Ishikawa (cell line): Measurements from ENCODE around the gene IFI27.

ENCODE experiments used
- CEBPB ChIP-seq: IDR thresholded peaks from 2 replicates; pipeline ENCODE4 v1.6.1; 2012
- CREB1 ChIP-seq: IDR thresholded peaks from 2 replicates; pipeline ENCODE4 v1.6.1; 2012; ENCODE audit warnings: low read depth
- EGR1 ChIP-seq: IDR thresholded peaks from 2 replicates; pipeline ENCODE4 v1.6.1; 2012
- EP300 ChIP-seq: IDR thresholded peaks from 2 replicates; pipeline ENCODE4 v1.6.1; 2012; ENCODE audit warnings: borderline replicate concordance
- FOXM1 ChIP-seq: IDR thresholded peaks from 2 replicates; pipeline ENCODE4 v1.6.1; 2012; ENCODE audit warnings: low read depth, borderline replicate concordance
- MAX ChIP-seq: IDR thresholded peaks from 2 replicates; pipeline ENCODE4 v1.6.1; 2012
- NFIC ChIP-seq: IDR thresholded peaks from 2 replicates; pipeline ENCODE4 v1.6.1; 2012
- RAD21 ChIP-seq: IDR thresholded peaks from 2 replicates; pipeline ENCODE4 v1.6.1; 2012; ENCODE audit warnings: low read depth
- REST ChIP-seq: IDR thresholded peaks from 2 replicates; pipeline ENCODE4 v1.6.1; 2012; ENCODE audit warnings: low read depth, mild to moderate bottlenecking
- TAF1 ChIP-seq: IDR thresholded peaks from 2 replicates; pipeline ENCODE4 v1.6.1; 2012; ENCODE audit warnings: low read depth, mild to moderate bottlenecking
- TCF12 ChIP-seq: IDR thresholded peaks from 2 replicates; pipeline ENCODE4 v1.6.1; 2012; ENCODE audit warnings: low read depth
- TEAD4 ChIP-seq: IDR thresholded peaks from 2 replicates; pipeline ENCODE4 v1.6.1; 2012
- USF1 ChIP-seq: IDR thresholded peaks from 2 replicates; pipeline ENCODE4 v1.6.1; 2012
- YY1 ChIP-seq: IDR thresholded peaks from 2 replicates; pipeline ENCODE4 v1.6.1; 2012; ENCODE audit warnings: low read depth
- ZBTB7A ChIP-seq: IDR thresholded peaks from 2 replicates; pipeline ENCODE4 v1.6.1; 2012; ENCODE audit warnings: low read depth

IFI27 gene

GRCh38 chr14:94127330-94127729 lies 16.8 kb downstream of the IFI27 start:
- no peak for TF ChIP-seq RAD21
- TF ChIP-seq TCF12 = no peak
- no peak for TF ChIP-seq EGR1
- TF ChIP-seq FOXM1 = no peak

- TF ChIP-seq USF1 (no peak), ZBTB7A (no peak), EGR1 (no peak), TAF1 (no peak), NFIC (no peak), RAD21 (no peak), CEBPB (no peak), FOXM1 (no peak), MAX (no peak), CREB1 (no peak), REST (no peak), YY1 (no peak), EP300 (no peak), TEAD4 (no peak), TCF12 (no peak)
These were observed 17.8 kb downstream of the IFI27 start for GRCh38 chr14:94128216-94128839.

- no peak for TF ChIP-seq FOXM1
- TF ChIP-seq USF1 = no peak
- no peak for TF ChIP-seq ZBTB7A
- no peak for TF ChIP-seq CREB1
- TF ChIP-seq EP300 = no peak
- TF ChIP-seq CEBPB = no peak
- TF ChIP-seq TAF1 = no peak
- no peak for TF ChIP-seq EGR1
- TF ChIP-seq REST = no peak
- no peak for TF ChIP-seq TCF12
- TF ChIP-seq TEAD4 = no peak
These were observed 18.7 kb downstream of the IFI27 start, which contains the start of gene IFI27L2 for GRCh38 chr14:94129111-94129757. IFI27L2 (minus strand) TSS chr14:94129604; CDS start chr14:94129564, 40 bp downstream.

GRCh38 chr14:94129758-94130414 lies 19.4 kb downstream of the IFI27 start:
- TF ChIP-seq RAD21 (no peak), FOXM1 (no peak), MAX (no peak), CREB1 (no peak), TAF1 (no peak), CEBPB (no peak), REST (no peak), USF1 (no peak)
